HG02938 (cell line): ENCODE results near the gene ATXN7.
A peak's percentile ranks its signal among the peaks of the same experiment; 100 is the strongest.

Experiments
- ATAC-seq: cut with Tn5 transposase; IDR thresholded peaks from one replicate; pipeline ENCODE4 v1.9.1; 2021; ENCODE audit warnings: mild to moderate bottlenecking, moderate library complexity; ENCODE audit not compliant: unreplicated experiment

Gene ATXN7

DNA sequence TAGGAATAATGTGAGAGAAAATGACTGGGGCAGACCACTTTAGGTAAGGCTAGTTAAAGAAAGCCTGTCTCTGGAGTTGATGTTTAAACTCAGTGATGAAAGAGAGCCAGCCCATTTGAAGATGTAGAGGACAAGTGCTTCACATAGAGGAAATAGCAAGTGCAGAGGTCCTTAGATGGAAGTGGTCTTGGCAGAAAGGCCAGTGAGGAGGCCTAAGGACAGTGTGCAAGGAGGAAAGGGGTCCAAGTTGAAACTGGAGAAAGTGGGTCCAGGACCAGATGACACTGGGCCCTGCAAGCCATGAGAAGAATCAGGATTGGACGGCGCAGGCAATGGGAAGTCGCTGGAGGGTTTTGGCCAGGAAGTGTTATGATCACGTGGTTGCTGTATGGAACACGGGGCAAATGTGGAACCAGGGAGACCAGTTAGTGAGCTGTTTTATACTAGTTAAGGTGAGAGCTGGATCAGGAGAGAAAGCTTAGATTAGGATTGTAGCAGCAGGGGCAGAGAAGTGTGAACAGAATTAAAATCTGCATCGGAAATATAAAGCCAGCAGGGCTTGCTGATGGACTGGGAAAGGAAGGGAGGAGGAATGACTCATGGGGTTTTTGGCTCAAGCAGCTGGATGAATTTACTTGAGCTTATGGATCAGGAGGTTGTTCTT, 96.5 kb downstream of the ATXN7 start:
- no peak for ATAC-seq

DNA sequence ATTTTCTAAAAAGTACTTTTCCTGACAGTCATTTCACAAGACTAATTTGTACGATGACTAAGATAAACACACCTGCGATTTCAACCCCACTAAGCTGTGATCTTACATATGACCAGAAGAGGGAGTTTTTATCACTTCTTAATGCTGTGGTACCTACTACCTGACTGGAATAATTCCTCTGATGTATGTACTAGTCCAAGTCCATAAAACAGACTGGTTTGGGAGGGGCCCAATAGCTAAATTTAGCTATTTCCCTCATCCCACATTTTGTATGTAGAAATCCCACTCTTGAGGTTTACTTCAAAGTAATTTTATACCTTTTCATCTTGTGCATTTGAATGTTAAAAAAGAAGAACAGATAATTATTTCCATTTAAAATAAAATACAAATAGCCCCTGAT, 98.2 kb downstream of the ATXN7 start:
- peak; percentile 82 for ATAC-seq

DNA sequence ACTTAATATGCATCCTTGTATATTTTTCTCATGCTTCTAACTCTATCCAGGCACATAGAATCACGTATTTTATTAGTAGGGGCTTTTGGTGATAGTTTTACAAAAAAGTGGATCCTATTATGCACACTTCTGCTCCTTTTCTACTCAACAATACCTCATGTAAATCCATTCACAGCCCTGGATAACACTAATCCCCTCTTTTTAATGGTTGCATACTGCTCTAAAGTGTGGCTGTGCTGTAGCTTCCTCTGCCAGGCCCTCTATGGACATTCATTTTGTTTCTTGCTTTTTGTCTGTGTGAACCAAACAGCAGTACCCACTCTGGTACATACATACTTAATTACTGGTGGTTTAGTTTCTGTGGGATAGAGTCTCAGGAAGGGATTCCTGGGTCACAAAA, 99.8 kb downstream of the ATXN7 start:
- no peak for ATAC-seq

- ATAC-seq: no peak
Measured at GRCh38 chr3:63964681-63965485, 101.2 kb downstream of the ATXN7 start.

- ATAC-seq: no peak
Measured at GRCh38 chr3:63966007-63966406, 102.3 kb downstream of the ATXN7 start.

- ATAC-seq: no peak
Measured at GRCh38 chr3:63966871-63967270, 103.2 kb downstream of the ATXN7 start.

- peak; percentile 66 for ATAC-seq
Measured at GRCh38 chr3:63967675-63968611, 104.3 kb downstream of the ATXN7 start.

GRCh38 chr3:63968612-63969350, 105.1 kb downstream of the ATXN7 start:
- peak; percentile 15 for ATAC-seq

- no peak for ATAC-seq
Measured at GRCh38 chr3:63969876-63970275, 106.2 kb downstream of the ATXN7 start.

GRCh38 chr3:63970631-63971475, 107.2 kb downstream of the ATXN7 start:
- ATAC-seq: no peak

DNA sequence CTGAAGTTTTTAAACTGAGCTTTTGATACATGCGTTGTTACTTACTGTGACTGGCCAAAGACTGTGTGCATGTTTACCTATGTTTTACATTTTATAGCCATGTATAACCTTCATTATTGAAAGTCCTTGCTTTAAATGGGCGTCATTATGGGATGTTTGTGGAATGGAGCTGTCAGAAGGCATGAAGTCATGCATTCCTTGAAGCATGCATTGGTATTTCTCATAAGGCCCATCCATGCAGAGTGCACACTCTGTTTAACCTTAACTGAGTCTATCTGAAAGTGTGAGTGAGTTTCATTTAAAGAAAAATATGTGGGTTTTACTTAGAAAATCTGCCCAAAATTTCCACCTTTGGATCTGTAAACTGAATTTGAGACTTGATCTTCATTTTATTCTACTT, 108.5 kb downstream of the ATXN7 start:
- ATAC-seq: no peak

- no peak for ATAC-seq
Measured at GRCh38 chr3:63972987-63973386, 109.3 kb downstream of the ATXN7 start.

DNA sequence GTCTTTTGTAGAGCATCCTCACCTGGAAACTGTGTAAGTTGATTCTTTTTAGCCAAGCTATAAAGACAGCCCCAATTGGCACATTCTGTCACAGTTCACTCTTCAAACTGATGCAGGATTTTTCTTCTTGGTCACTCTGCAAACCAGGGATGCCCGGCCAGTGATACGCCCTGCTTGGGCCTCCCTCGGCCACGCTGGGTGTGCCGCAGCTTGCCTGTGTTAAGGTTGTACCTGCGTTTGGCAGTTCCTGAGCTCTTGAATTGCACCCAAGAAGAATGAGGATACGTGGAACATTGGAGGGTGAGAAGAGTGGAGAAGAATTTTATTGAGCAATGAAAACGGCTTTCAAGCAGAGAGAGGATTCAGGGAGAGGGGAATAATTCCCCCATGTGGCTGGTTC, 109.7 kb downstream of the ATXN7 start:
- ATAC-seq: no peak

- ATAC-seq: no peak
Measured at GRCh38 chr3:63974451-63974850, 110.8 kb downstream of the ATXN7 start.

GRCh38 chr3:63975723-63976122, 112.1 kb downstream of the ATXN7 start:
- no peak for ATAC-seq

- ATAC-seq: no peak
Measured at GRCh38 chr3:63976161-63976871, 112.6 kb downstream of the ATXN7 start.

- ATAC-seq: no peak
Measured at GRCh38 chr3:63976872-63977200, 113.2 kb downstream of the ATXN7 start.

- no peak for ATAC-seq
Measured at GRCh38 chr3:63977893-63978292, 114.2 kb downstream of the ATXN7 start.
